Measurements from ENCODE around the gene RAC2.

The RAC2 gene

DNA sequence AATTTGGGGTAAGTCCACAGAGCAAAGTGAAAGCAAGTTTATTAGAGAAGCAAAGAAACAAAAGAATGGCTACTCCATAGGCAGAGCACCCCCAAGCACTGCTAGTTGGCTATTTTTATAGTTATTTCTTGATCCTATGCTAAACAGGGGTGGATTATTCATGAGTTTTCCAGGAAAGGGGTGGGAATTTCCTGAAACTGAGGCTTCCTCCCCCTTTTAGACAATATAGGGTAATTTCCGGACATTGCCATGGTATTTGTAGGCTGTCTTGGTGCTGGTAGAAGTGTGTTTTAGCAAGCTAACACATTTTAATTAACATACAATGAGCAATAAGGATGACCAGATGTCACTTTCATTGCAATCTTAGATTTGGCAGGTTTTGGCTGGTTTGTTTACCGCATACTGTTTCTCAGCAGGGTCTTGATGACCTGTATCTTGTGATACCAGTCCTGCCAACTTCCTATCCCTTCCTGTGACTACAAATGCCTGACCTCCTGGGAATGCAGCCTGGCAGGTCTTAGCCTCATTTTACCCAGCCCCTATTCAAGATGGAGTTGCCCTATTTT is 55.1 kb downstream of the RAC2 start:
- TF ChIP-seq, protein P1, sequence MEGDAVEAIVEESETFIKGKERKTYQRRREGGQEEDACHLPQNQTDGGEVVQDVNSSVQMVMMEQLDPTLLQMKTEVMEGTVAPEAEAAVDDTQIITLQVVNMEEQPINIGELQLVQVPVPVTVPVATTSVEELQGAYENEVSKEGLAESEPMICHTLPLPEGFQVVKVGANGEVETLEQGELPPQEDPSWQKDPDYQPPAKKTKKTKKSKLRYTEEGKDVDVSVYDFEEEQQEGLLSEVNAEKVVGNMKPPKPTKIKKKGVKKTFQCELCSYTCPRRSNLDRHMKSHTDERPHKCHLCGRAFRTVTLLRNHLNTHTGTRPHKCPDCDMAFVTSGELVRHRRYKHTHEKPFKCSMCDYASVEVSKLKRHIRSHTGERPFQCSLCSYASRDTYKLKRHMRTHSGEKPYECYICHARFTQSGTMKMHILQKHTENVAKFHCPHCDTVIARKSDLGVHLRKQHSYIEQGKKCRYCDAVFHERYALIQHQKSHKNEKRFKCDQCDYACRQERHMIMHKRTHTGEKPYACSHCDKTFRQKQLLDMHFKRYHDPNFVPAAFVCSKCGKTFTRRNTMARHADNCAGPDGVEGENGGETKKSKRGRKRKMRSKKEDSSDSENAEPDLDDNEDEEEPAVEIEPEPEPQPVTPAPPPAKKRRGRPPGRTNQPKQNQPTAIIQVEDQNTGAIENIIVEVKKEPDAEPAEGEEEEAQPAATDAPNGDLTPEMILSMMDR (IDR thresholded peaks at IDR 0.05; ENCODE audit: control insufficient read depth, insufficient read depth, low read depth, low read length, missing control alignments) = no peak
- H3K4me3 ChIP-seq (ENCODE audit: control insufficient read depth, low read depth, low read length) = no peak overlapping the region
- no peak for DNase-seq (ENCODE audit: low read depth)

DNA sequence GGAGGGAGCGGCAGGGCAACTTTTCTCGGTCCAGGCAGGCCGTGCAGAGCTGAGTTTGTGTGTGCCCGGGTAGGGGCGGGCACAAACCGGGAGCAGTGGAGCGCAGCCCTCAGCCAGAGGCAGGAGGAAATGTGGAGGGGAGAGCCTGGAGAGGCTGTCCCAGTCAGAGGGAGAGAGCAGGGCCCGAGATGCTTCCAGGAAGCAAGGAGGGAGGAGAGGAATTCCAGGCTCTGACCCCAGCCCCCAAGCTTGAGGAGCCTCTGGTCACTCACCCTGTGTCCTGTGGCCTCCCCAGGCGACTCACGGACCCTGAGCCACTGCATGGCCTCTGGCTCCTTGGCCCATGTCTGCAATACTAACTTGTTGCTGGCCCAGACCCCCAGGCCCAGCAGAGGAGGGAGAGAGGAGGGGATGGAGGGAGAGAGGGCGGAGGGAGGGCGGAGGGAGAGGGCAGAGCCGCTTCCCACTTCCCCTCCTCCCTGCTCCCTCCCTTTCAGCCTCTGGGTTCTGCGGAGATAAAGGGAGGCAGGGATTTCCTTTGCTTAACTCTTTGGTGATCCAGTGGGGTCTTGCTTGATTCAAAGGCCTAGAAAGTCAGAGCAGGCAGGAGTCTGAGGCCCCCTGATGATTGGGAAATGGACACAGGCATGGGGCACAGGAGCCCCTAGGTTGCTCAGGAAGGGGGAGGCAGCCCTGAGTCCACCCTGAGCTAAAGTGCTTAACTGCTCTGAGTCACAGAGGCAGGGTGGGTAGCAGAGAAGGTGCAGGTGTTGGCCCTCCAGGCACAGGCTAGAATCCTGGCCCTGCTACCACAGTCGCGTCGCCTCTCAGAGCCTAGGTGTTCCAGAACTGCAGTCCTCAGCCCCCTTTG is 55.9 kb downstream of the RAC2 start, which contains the start of gene C1QTNF6:
TSS of gene C1QTNF6 (minus strand) at position 357 of the 871 bp plus-strand sequence. CDS start at position 323, 34 bp downstream.
- DNase-seq (ENCODE audit: low read depth) = no peak
- TF ChIP-seq, protein P1 (IDR thresholded peaks at IDR 0.05; ENCODE audit: control insufficient read depth, insufficient read depth, low read depth, low read length, missing control alignments) = no peak
- H3K4me3 ChIP-seq (ENCODE audit: control insufficient read depth, low read depth, low read length) = peak within 1 kb of the TSS; percentile 30

DNA sequence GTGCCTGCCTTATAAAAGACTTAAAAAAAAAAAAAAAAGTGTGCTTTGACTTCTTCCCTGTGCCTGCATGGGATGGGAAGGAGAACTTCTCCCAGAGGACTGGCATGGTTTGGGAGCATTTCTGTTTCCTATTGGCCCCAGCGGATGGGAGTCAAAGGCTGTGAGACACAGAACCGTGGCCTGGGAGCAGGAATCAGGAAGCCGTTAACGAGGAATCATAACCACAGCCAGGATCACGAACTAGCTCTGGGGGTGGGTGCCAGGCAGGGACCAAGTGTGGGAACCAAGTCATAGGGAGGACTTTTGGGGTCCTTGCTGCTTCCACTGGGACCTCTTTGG is 56.5 kb downstream of the RAC2 start:
- DNase-seq (ENCODE audit: low read depth) = no peak

DNA sequence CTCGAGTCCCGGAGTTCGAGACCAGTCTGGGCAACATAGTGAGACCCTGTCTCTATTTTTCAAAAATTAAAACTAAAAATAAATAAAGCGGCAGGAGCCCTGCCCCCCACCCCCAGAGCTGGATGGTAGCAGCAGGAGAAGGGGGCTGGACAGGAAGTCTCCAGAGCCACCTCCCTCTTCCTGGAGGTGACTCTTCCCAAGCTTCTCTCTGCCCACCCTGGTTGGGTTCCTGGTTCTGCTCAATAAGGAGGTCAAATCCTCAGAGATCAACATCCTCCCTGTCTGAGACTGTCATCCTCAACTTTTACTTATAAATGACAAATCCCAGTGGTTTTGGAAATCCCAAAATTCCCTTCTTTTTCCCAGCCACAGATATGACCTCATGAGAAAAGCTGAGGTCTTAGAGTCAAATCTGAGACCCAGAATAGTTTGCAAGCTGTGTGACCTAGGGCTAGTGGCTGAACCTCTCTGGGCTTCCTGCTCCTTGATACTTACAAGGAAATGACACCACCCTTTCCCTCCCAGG is 57.0 kb downstream of the RAC2 start:
- no peak overlapping the region; the same call in 1 of the 2 replicates for H3K4me3 ChIP-seq (ENCODE audit: control insufficient read depth, low read depth, low read length)
- DNase-seq (ENCODE audit: low read depth) = no peak
- TF ChIP-seq, protein P1 (IDR thresholded peaks at IDR 0.05; ENCODE audit: control insufficient read depth, insufficient read depth, low read depth, low read length, missing control alignments) = no peak

More for the DNA sequence above, 56.5 kb downstream of the RAC2 start:
- TF ChIP-seq, protein P1 (IDR thresholded peaks at IDR 0.05; ENCODE audit: control insufficient read depth, insufficient read depth, low read depth, low read length, missing control alignments) = no peak
- H3K4me3 ChIP-seq (ENCODE audit: control insufficient read depth, low read depth, low read length) = peak overlapping the region; percentile 30

DNA sequence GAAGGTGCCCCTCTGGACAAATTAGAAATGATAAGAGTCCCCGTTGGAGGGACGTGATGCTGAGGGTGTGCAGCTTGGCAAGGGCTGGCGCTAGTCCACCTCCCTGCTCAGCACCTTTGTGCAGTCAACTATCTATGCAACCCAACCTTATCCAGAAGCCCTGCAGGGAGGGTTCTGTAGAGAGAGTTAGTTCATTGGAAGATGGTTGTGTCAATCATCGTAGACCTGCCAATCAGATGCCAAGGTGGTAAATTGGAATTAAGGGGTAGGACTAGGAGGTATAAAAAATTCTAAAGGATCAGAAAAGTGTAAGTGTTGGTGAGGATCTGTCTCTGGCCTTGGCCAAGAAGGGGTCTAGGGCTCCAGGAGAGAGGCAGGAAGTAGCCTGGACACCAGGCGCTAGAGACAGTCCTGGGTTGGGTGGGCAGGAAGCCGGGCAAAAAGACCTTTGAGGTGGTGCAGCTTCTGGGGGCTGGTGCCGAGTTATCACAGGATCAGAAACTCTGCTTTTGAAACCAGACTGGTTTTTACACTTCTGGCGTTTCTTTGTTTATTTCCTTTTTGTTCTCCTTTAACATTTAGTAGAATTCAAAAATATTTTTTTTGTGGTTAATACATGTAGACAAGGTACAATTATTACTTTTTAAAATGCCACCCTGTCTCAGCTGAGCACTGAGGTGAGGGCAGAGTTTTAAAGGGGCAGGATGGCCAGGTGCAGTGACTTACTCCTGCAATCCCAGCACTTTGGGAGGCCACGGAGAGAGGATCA is 57.7 kb downstream of the RAC2 start:
- TF ChIP-seq, protein P1 (IDR thresholded peaks at IDR 0.05; ENCODE audit: control insufficient read depth, insufficient read depth, low read depth, low read length, missing control alignments) = no peak
- peak; percentile 67 for DNase-seq (ENCODE audit: low read depth)
- H3K4me3 ChIP-seq (ENCODE audit: control insufficient read depth, low read depth, low read length) = no peak overlapping the region

DNA sequence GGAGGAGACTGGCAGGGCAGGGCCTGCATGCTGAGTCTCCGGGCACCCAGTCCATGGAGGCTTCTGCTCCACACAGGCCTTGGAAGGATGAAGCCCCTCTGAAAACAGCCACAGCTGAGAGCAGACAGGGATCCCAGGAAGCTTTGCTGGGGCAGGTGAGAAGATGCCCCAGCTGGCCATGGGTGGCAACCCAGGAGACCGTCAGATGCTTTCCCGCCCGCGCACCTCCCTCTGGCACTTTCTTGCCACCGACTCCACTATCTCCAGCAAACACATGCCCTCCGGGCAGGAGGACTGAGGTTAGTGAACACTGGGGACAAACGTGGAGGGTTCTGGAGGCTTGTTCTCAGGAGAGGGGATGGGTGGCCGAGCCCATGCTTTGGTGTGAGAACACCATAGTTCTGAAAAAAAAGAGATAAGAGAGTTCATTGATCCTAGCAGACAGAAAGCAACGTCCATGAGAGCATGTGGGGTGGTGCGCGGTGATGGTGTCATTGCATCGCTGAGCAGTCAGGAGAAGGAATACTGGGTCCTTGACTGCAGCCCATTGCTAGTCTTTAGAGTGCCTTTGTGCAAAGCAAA is 58.3 kb downstream of the RAC2 start:
- DNase-seq (ENCODE audit: low read depth) = no peak
- TF ChIP-seq, protein P1 (IDR thresholded peaks at IDR 0.05; ENCODE audit: control insufficient read depth, insufficient read depth, low read depth, low read length, missing control alignments) = no peak
- H3K4me3 ChIP-seq (ENCODE audit: control insufficient read depth, low read depth, low read length) = no peak overlapping the region

Data from AG09309 (cell line).